GM23248 (cell line): Measurements from ENCODE around the gene PAK4.

Experiments used
- EZH2 ChIP-seq: fragments of 200-600 bp; sonication (generic); IDR thresholded peaks from 2 replicates; pipeline ENCODE4 v1.6.1; 2018; ENCODE audit warnings: antibody characterized with exemption, mild to moderate bottlenecking; ENCODE audit not compliant: insufficient read depth, poor library complexity, severe bottlenecking
- EZH2phosphoT487 ChIP-seq: fragments of 200-600 bp; sonication (generic); IDR thresholded peaks from 2 replicates; pipeline ENCODE4 v1.6.1; 2018; ENCODE audit warnings: antibody characterized with exemption, moderate library complexity, mild to moderate bottlenecking, low read depth; ENCODE audit not compliant: insufficient read depth

DNA sequence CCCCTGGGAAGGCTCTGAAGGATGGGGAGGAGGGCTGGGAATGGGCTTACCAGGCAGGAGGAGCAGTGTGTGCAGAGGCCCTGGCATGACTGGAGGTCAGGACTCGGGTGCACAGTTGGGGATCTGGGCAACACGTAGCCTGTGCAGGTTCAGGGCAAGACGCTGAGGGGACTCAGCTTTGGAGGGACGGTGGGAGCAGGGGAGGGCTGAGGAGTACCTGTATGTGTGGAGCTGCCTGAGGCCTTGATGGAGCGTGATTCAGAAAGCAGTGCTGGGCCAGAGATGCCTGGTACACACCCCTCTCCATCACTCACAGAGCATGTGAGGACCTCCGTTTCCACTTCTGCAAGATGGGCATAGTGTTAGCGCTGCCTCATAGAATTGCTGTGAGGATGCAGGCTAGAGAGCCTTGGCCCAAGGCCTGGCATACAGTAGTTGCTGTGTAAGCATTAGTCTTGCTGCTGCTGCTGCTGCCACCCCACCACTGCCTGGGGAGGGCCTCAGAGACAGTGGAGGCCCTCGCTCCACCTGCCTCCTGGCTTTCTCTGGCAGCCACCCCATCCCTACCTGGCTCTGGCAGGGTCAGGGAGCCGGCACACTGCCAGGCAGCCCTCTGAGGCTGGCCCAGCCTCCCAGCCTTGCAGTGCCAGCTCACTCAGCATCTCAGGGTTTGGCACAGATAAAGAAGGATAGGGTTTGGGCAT is 2.4 kb downstream of the PAK4 start:
- TF ChIP-seq EZH2 (no peak), EZH2phosphoT487 (no peak)
